SK-N-SH (cell line): ENCODE measurements around the gene THBD. TPM values are rescaled to one million over a fixed set of nuclear protein-coding genes. Genes with fewer than 3 reads are reported as not detected.

Experiments
- CTCF ChIA-PET: fragments of 300-600, 350-600 bp; formaldehyde crosslinking; extraction: SDS; loops from one replicate; lab custom pipeline; 2021; lab: Yijun Ruan, JAX
- POLR2A ChIA-PET: fragments of 350-600 bp; sonication (Branson Sonifier 250); formaldehyde crosslinking; extraction: SDS; loops from one replicate; lab custom pipeline; 2020; ENCODE audit warnings: antibody characterized with exemption, inconsistent platforms; lab: Yijun Ruan, JAX
- DNase-seq: peaks from one replicate; pipeline ENCODE4 v3.0.0; 2012
- H2AFZ ChIP-seq: fragments of 200-600 bp; sonication (generic); 2 replicates; pipeline ENCODE4 v1.8.1; 2016; ENCODE audit warnings: antibody characterized with exemption, mild to moderate bottlenecking, low read depth
- H3F3A ChIP-seq: fragments of 200-600 bp; sonication (generic); replicated peaks from 2 replicates; pipeline ENCODE3; 2016; ENCODE audit warnings: antibody characterized with exemption, mild to moderate bottlenecking; ENCODE audit not compliant: insufficient read depth
- H3K27ac ChIP-seq, 2 experiments: fragments of 200-500 bp in 1 of 2; fragments of 200-600 bp in 1 of 2; sonication (Bioruptor generic) in 1 of 2; sonication (generic), shearing (Covaris generic) in 1 of 2; 2 replicates each; pipeline versions ENCODE4 v1.5.1 to v1.6.1; 2014 to 2016; ENCODE audit warnings: low read depth in 2 of 2, inconsistent platforms in 1 of 2, low read length in 1 of 2, mild to moderate bottlenecking in 1 of 2, mixed read lengths in 1 of 2
- H3K27me3 ChIP-seq: fragments of 200-600 bp; sonication (generic), shearing (Covaris generic); 2 replicates; pipeline ENCODE4 v1.6.1; 2016; ENCODE audit warnings: mixed run types; ENCODE audit not compliant: insufficient read depth
- H3K36me3 ChIP-seq, 2 experiments: fragments of 200-500 bp in 1 of 2; fragments of 200-600 bp in 1 of 2; sonication (Bioruptor generic) in 1 of 2; sonication (generic) in 1 of 2; replicated peaks in 1 of 2; 2 replicates each; pipeline versions ENCODE3 to v1.5.1; 2014 to 2016; ENCODE audit warnings: low read length in 1 of 2, mild to moderate bottlenecking in 1 of 2; ENCODE audit not compliant: insufficient read depth in 2 of 2, control insufficient read depth in 1 of 2
- H3K4me1 ChIP-seq, 2 experiments: fragments of 200-500 bp in 1 of 2; fragments of 200-600 bp in 1 of 2; sonication (Bioruptor generic) in 1 of 2; sonication (generic), shearing (Covaris generic) in 1 of 2; 2 replicates each; pipeline versions ENCODE4 v1.5.1 to v1.6.1; 2014 to 2016; ENCODE audit warnings: low read depth in 1 of 2, low read length in 1 of 2, mixed run types in 1 of 2; ENCODE audit not compliant: insufficient read depth in 2 of 2, control insufficient read depth in 1 of 2
- H3K4me2 ChIP-seq: fragments of 200-600 bp; sonication (generic), shearing (Covaris generic); 2 replicates; pipeline ENCODE4 v1.6.1; 2017; ENCODE audit warnings: mixed run types
- H3K4me3 ChIP-seq, 2 experiments: fragments of 200-500 bp in 1 of 2; fragments of 200-600 bp in 1 of 2; sonication (Bioruptor generic) in 1 of 2; sonication (generic), shearing (Covaris generic) in 1 of 2; 2 replicates each; pipeline versions ENCODE4 v1.5.1 to v1.8.1; 2014 to 2016; ENCODE audit warnings: low read depth in 2 of 2, inconsistent platforms in 1 of 2, low read length in 1 of 2, mild to moderate bottlenecking in 1 of 2, mixed read lengths in 1 of 2, moderate library complexity in 1 of 2
- H3K79me2 ChIP-seq: fragments of 200-600 bp; sonication (generic); 2 replicates; pipeline ENCODE4 v1.8.1; 2017; ENCODE audit warnings: mild to moderate bottlenecking; ENCODE audit not compliant: insufficient read depth
- H3K9ac ChIP-seq: fragments of 200-600 bp; sonication (generic); 2 replicates; pipeline ENCODE4 v1.6.1; 2017; ENCODE audit warnings: mixed run types
- H3K9me2 ChIP-seq: fragments of 200-600 bp; sonication (generic); 2 replicates; pipeline ENCODE4 v1.6.1; 2017; ENCODE audit warnings: mixed run types
- H3K9me3 ChIP-seq: fragments of 200-600 bp; sonication (generic); 2 replicates; pipeline ENCODE4 v1.6.1; 2017; ENCODE audit warnings: mixed run types, mild to moderate bottlenecking, moderate library complexity
- H4K20me1 ChIP-seq: fragments of 200-600 bp; sonication (generic); 2 replicates; pipeline ENCODE4 v1.6.1; 2017; ENCODE audit warnings: mild to moderate bottlenecking, mixed run types; ENCODE audit not compliant: insufficient read depth
- ELF1 ChIP-seq: IDR thresholded peaks from 2 replicates; pipeline ENCODE4 v1.4.0; 2012
- EP300 ChIP-seq, 2 experiments: IDR thresholded peaks; 2 replicates each; pipeline versions ENCODE4 v1.4.0 to v1.6.1; 2012; ENCODE audit warnings: borderline replicate concordance in 1 of 2, low read depth in 1 of 2, low read length in 1 of 2
- EZH2phosphoT487 ChIP-seq: fragments of 200-600 bp; sonication (generic); IDR thresholded peaks from 2 replicates; pipeline ENCODE4 v1.6.1; 2017; ENCODE audit warnings: low read depth, mixed run types, mild to moderate bottlenecking, antibody characterized with exemption, moderate library complexity, borderline replicate concordance
- FOXJ3 ChIP-seq: sonication (generic); formaldehyde crosslinking; IDR thresholded peaks from 2 replicates; pipeline ENCODE4 v1.5.1; 2020; ENCODE audit warnings: mild to moderate bottlenecking, missing genetic modification reagents
- FOXM1 ChIP-seq: IDR thresholded peaks from 2 replicates; pipeline ENCODE4 v1.4.0; 2012; ENCODE audit warnings: low read depth, mild to moderate bottlenecking
- GABPA ChIP-seq: IDR thresholded peaks from 2 replicates; pipeline ENCODE4 v1.4.0; 2012; ENCODE audit warnings: low read depth, mild to moderate bottlenecking
- GATA2 ChIP-seq: sonication (generic); formaldehyde crosslinking; IDR thresholded peaks from 2 replicates; pipeline ENCODE4 v1.5.0; 2020; ENCODE audit warnings: mild to moderate bottlenecking, missing genetic modification reagents
- NRF1 ChIP-seq: IDR thresholded peaks from 2 replicates; pipeline ENCODE4 v1.6.1; 2012; ENCODE audit warnings: low read depth, mild to moderate bottlenecking, low read length
- POLR2AphosphoS5 ChIP-seq: IDR thresholded peaks from 2 replicates; pipeline ENCODE4 v1.6.1; 2012; ENCODE audit warnings: low read depth, low read length
- RCOR1 ChIP-seq: fragments of 150-350 bp; IDR thresholded peaks from 2 replicates; pipeline ENCODE4 v1.6.1; 2017; ENCODE audit warnings: antibody characterized with exemption, low read length
- RFX5 ChIP-seq: IDR thresholded peaks from 2 replicates; pipeline ENCODE4 v1.6.1; 2012; ENCODE audit warnings: mild to moderate bottlenecking, improper control_type of control experiment, low read length
- RXRA ChIP-seq: IDR thresholded peaks from 2 replicates; pipeline ENCODE4 v1.4.0; 2012; ENCODE audit warnings: low read depth, mild to moderate bottlenecking, borderline replicate concordance
- SIN3A ChIP-seq: IDR thresholded peaks from 2 replicates; pipeline ENCODE4 v1.6.1; 2012; ENCODE audit warnings: low read depth, mild to moderate bottlenecking, low read length, moderate library complexity, borderline replicate concordance
- SMC3 ChIP-seq: IDR thresholded peaks from 2 replicates; pipeline ENCODE4 v1.6.1; 2012; ENCODE audit warnings: low read depth, low read length, improper control_type of control experiment
- TAF1 ChIP-seq: IDR thresholded peaks from 2 replicates; pipeline ENCODE4 v1.6.1; 2012; ENCODE audit warnings: low read depth, mild to moderate bottlenecking, low read length, moderate library complexity, borderline replicate concordance
- YY1 ChIP-seq: IDR thresholded peaks from 2 replicates; pipeline ENCODE4 v1.4.0; 2012; ENCODE audit warnings: low read depth, mild to moderate bottlenecking
- WGBS: methylation state at CpG from one replicate; pipeline ENCODE4 v1.1.6; 2017; ENCODE audit warnings: low lambda C conversion rate; 5-methylcytosine and 5-hydroxymethylcytosine counted together
- polyA plus RNA-seq, 3 experiments: library from polyadenylated mRNA; depleted of rRNA; stranded (reverse); fragments of >200 nt; gene quantifications; 2 replicates each; pipeline ENCODE4 v1.2.3, GENCODE V29; 2012
- TF ChIP-seq, protein P1 (sequence below): IDR thresholded peaks from 2 replicates; pipeline ENCODE4 v1.4.0; 2012; ENCODE audit warnings: low read depth
- TF ChIP-seq, protein P2 (sequence below): IDR thresholded peaks from 2 replicates; pipeline ENCODE4; 2012
- TF ChIP-seq, protein P3 (sequence below): IDR thresholded peaks from 2 replicates; pipeline ENCODE4 v1.6.1; 2012; ENCODE audit warnings: mild to moderate bottlenecking, low read depth, low read length, moderate library complexity
- TF ChIP-seq, protein P4 (sequence below): IDR thresholded peaks from 2 replicates; pipeline ENCODE4 v1.4.0; 2012; ENCODE audit warnings: low read depth, borderline replicate concordance

The THBD gene
- polyA plus RNA-seq, 1 of the 3 experiments (the other 2 are of a cell fraction): 0.33 TPM

DNA sequence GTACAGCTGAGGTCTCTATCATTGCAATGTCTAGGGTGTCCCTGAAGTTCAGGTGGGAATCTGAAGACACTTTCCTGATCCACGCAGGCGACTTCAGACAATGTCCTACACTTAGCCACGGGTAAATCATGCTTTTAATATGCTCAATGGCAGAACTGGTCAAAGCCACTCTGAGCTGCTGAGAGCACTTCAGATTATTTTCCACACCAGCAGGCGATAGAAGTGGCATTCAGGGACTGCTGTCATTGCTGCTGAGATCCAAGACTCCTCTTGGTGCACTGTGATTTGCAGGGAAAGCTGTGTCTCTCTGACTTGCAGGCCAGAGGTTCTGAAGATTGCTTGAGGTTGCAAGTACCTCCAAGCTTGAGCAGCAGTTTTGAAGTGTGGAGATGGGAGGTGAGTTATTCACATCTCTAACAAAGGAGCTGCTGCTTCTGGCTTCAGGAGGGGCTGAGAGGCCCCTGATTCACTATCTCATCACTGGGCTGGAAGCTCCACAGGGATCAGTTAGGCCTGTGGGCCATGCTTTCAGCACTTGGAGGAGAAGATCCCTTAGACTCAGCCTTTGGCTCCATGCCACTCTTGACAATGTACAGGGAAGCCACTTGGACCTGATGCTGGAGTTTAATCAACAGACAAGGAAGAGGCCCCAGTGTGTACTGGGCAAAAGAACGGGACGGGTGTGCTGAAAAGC lies 17.3 kb downstream of the THBD start:
- Histone ChIP-seq H3K4me2 (no peak overlapping the region), H3F3A (no peaks in the 10 kb centered on the region), H2AFZ (no peak overlapping the region), H3K9ac (no peak overlapping the region), H3K4me3 (no peak overlapping the region), H3K9me2 (no peaks in the 10 kb centered on the region), H3K4me1 (no peaks in the 10 kb centered on the region), H3K27ac (no peak overlapping the region), H3K79me2 (no peaks in the 10 kb centered on the region), H3K27me3 (peaks cover 49% of the 10 kb centered on the region), H3K9me3 (no peaks in the 10 kb centered on the region), H3K36me3 (no peaks in the 10 kb centered on the region), H4K20me1 (no peaks in the 10 kb centered on the region)
- 2% methylated on average over 6 of the region's 6 CpGs for WGBS
- TF ChIP-seq GABPA: no peak
- no peak for TF ChIP-seq YY1
- TF ChIP-seq, protein P1, sequence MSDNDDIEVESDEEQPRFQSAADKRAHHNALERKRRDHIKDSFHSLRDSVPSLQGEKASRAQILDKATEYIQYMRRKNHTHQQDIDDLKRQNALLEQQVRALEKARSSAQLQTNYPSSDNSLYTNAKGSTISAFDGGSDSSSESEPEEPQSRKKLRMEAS: no peak
- TF ChIP-seq RXRA: no peak
- no peak for TF ChIP-seq RFX5
- TF ChIP-seq SIN3A: no peak
- no peak for TF ChIP-seq POLR2AphosphoS5
- no peak for TF ChIP-seq SMC3
- TF ChIP-seq, protein P2, sequence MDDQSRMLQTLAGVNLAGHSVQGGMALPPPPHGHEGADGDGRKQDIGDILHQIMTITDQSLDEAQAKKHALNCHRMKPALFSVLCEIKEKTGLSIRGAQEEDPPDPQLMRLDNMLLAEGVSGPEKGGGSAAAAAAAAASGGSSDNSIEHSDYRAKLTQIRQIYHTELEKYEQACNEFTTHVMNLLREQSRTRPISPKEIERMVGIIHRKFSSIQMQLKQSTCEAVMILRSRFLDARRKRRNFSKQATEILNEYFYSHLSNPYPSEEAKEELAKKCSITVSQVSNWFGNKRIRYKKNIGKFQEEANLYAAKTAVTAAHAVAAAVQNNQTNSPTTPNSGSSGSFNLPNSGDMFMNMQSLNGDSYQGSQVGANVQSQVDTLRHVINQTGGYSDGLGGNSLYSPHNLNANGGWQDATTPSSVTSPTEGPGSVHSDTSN: no peak
- no peak for TF ChIP-seq RCOR1
- TF ChIP-seq EP300 (IDR thresholded peaks at IDR 0.05; ENCODE audit: borderline replicate concordance in 1 of 2, low read depth in 1 of 2, low read length in 1 of 2): no peak
- no peak for TF ChIP-seq FOXJ3 (CRISPR knock-in tag)
- no peak for TF ChIP-seq FOXM1
- TF ChIP-seq EZH2phosphoT487: no peak
- TF ChIP-seq GATA2 (CRISPR knock-in tag): no peak
- TF ChIP-seq NRF1: no peak
- TF ChIP-seq, protein P3, sequence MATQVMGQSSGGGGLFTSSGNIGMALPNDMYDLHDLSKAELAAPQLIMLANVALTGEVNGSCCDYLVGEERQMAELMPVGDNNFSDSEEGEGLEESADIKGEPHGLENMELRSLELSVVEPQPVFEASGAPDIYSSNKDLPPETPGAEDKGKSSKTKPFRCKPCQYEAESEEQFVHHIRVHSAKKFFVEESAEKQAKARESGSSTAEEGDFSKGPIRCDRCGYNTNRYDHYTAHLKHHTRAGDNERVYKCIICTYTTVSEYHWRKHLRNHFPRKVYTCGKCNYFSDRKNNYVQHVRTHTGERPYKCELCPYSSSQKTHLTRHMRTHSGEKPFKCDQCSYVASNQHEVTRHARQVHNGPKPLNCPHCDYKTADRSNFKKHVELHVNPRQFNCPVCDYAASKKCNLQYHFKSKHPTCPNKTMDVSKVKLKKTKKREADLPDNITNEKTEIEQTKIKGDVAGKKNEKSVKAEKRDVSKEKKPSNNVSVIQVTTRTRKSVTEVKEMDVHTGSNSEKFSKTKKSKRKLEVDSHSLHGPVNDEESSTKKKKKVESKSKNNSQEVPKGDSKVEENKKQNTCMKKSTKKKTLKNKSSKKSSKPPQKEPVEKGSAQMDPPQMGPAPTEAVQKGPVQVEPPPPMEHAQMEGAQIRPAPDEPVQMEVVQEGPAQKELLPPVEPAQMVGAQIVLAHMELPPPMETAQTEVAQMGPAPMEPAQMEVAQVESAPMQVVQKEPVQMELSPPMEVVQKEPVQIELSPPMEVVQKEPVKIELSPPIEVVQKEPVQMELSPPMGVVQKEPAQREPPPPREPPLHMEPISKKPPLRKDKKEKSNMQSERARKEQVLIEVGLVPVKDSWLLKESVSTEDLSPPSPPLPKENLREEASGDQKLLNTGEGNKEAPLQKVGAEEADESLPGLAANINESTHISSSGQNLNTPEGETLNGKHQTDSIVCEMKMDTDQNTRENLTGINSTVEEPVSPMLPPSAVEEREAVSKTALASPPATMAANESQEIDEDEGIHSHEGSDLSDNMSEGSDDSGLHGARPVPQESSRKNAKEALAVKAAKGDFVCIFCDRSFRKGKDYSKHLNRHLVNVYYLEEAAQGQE: no peak
- no peak for TF ChIP-seq TAF1
- TF ChIP-seq, protein P4, sequence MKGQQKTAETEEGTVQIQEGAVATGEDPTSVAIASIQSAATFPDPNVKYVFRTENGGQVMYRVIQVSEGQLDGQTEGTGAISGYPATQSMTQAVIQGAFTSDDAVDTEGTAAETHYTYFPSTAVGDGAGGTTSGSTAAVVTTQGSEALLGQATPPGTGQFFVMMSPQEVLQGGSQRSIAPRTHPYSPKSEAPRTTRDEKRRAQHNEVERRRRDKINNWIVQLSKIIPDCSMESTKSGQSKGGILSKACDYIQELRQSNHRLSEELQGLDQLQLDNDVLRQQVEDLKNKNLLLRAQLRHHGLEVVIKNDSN: no peak
- no peak for TF ChIP-seq ELF1
- POLR2A ChIA-PET: no interaction called here
- DNase-seq: no peak
- CTCF ChIA-PET: no interaction called here
